GM10847 (cell line): Measurements from ENCODE around the gene NR3C2.

Source experiments
- POLR2A ChIP-seq: IDR thresholded peaks from 2 replicates; pipeline ENCODE4 v1.6.1; 2011; ENCODE audit not compliant: insufficient read length; ENCODE audit errors: extremely low read depth

The NR3C2 gene

DNA sequence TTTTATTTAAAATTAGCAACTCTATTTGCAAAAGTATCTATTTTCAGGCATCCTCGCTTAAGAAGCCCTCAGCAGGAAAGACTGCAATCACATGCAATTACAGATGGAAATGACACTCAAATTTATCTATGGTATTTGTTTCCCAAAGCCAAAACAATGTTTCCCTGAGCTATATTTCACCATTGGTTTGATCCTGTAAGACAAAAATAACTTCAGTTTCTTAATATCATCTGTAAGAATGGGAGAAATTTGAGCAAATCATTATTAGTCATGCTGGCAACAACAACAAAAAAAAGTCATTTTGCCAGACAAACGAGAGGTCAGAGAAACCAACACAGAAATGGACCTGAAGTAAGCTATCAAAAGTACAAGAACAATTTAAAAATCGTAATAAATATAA lies 204.1 kb downstream of the NR3C2 start:
- no peak for TF ChIP-seq POLR2A

DNA sequence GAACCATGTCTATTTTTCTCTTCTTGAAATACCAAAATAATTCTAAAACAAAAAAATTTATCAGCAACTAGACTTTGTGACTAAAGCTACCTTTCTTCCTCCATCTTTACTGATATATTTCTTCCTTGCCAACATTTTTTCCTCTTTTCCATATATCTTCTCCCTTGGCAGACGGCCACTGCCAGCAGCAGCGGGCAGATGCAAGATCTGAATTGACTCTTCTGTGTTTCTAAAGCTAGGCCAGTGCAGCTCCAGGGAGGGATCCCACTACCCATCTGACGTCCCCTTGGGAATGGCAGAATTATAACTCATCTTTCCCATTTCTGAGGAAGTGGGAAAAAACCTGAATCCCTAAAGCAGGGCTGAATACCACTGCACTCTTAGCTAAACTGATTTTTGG lies 206.4 kb downstream of the NR3C2 start:
- TF ChIP-seq POLR2A: no peak

DNA sequence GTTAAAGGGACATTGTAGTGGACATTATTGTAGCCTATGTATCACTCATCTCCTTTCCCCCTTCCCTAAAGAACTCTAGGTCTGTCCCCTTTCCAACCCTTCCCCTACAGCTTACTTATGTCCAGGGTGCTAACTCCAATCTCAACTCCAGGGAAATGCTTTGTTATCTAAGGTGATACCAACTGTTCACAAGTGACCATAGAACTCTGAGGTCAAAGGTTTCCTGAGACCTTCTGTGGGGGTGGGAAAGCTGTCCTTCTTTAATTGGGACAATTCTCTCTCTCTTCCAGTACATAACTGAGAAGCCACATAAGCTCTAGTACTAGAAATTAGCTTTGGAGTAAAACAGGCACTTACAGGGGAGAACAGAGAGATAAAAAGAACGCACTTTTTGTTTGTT lies 212.4 kb downstream of the NR3C2 start:
- no peak for TF ChIP-seq POLR2A

DNA sequence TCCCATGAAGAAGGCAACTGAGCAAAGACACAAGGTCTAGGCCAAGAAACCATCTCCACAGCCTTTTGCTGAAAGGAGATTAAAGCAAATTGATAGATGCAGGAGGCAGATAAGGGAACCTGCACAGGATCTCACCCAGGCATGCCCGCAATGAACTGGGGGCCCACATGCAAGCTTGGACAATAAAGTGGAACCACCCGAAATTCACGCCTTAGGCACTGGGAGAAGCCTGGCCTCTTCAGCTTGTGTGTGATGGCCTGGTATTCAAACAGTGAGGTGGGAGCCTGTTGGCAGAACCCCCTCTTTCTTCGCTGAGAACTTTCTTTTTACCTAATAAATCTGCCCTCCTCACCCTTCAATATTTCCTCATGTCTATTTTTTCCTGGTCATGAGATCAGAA lies 213.2 kb downstream of the NR3C2 start:
- no peak for TF ChIP-seq POLR2A

DNA sequence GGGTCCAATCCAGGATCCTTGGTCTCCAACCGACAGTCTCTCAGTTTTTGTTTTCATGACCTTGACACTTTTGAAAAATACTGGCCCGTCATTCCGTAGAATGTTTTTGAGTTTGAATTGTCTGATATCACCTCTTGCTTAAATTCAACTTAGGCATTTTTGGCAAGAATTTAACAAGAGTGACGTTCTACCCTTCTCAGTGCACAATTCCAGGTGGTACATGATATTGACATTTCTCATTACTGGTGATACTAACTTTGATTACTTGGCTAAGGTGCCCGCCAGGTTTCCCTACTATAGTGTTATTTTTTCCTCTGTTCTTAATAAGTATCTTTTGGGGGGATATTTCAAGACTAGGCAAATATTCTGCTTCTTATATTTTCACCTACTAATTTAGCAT lies 215.1 kb downstream of the NR3C2 start:
- TF ChIP-seq POLR2A: no peak

DNA sequence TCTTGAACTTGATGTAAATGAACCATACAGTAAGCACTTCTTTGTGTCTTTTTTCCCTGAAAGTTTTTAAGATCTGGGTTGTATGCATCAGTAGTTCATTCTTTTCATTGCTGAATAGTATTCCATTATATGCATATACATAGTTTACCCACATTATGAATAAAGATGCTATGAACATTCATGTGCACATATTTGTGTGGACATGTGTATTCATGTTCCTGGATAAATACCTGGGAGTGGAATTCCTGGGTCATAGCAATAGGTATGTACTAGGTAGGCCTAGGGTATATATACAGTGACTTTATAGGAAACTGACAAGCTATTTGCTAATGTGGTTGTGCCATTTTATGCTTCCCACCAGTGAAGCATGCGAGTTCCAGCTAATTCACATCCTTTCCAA lies 215.9 kb downstream of the NR3C2 start:
- no peak for TF ChIP-seq POLR2A

DNA sequence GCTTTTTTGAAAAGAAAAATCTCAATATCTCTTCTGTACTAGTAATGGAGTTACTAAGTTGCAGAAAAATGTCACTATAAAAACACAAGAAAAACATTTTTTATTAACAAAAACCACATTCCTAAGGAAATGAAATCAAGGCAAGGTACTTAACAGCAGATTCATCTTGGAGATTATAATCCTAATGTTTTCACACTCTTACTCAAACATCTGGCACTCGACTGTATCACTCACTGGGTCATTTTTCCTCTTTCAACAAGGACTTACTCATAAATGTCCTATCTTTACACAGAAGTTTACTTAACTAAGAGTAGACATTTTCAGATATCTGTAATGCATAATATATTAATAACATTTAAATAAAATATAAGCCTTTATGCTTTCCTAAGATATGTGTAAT lies 216.6 kb downstream of the NR3C2 start:
- TF ChIP-seq POLR2A: no peak

DNA sequence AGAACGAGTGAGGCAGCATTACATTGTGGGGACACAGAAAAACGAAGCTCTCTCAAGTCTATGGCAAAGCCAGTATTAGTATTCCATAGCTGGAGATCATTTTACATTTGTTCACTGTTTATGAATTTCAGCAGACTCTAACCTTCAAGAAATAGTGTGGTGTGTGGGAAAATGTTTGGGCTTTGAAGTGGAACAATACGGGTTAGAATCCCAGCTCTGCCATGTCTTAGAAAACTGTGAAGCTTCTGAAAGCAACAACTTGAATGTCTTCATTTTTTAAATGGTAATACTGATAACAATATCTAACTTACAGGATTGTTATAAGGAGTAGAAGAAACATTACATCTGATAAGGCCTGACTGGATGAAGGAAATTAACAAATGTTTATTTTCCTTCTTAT lies 217.7 kb downstream of the NR3C2 start:
- TF ChIP-seq POLR2A: no peak

DNA sequence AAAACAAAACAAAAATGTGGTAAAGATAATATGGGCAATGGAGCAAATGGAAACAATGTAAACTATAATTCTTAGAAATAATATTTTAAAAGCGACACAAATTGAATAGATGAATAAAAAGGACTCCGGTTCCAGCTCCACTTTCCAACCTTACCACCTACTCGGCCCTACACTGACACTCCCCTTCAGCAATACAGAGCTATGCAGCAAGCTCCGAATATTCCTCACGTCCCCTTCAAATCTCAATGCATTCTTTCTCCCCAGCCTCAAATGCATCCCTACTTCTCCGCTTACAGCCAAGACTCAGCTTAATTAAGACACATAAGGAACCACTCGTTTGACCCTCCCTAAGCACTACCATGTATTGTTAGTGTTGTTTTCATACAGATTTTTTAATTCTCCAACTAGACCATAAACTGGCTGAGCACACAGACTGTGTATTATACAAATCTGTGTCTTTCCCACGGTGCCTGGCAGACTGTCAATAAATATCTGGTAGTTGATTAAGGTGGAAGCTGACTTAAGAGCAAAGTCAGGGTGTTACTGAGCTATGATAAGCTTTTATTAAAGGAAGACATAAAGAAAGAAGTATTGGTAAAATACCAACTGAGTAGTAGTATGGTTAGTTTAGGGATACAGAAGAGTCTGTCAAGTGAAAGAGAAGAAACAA lies 219.1 kb downstream of the NR3C2 start:
- no peak for TF ChIP-seq POLR2A

DNA sequence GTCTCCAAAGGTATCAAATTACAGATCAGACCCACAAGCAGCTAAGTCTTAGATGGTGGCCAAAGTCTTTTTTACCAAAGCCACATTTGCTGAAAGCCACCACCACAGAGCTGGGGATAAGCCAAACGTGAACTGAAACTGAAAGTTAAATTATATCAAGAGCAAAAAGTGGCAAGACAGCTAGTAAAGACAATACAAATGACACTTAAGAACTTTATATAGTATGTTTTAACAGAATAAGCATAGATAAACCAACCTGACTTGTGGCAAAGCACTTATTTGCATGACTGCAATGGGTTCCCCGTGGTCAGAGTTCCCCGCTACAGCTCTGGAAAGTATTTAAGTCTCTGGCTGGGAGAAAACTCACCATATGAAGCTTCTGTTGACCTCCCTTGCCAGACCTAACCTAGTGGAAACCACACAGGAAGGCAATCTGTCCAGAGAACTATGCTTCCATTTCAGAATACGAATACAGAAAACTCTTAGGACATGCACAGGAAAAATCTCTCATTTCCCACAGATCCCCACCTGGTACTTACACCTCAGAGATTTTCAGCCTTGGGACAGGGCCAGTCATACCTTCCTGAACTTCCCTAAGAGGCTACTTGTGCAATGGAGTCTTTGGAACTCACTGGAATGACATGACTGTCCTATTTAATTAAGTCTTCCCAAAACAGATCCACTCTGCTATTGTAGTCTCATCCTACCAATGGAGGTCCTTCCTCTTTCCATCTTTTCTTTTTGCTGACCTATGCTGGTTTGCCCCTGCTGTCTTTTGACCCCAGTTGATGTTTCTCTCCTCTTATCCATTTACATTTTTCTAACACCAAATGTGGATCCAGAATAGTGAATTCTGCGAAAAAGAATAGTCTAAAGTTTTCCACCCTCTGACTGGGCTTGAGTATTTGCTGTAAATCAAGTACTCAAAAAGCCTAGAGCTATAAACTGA lies 225.1 kb downstream of the NR3C2 start:
- no peak for TF ChIP-seq POLR2A

DNA sequence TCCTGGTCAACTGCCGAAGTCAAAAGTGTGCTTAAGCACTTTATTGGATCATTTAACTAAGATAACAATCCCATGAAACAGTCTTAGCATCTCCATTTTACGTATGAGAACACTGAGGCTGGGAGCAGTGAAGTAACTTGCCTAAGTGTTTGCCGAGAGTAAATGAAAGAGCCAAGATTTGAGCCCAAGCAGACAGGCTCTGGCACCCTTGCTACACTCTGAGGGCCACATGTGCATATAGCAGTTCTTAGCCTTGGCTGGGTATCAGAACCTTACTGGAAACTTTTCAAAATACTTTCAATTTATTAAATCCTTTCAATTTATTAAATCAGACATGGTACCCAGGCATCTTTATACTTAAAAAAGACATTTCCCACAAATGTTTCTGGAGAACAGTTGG lies 225.9 kb downstream of the NR3C2 start:
- TF ChIP-seq POLR2A: no peak

DNA sequence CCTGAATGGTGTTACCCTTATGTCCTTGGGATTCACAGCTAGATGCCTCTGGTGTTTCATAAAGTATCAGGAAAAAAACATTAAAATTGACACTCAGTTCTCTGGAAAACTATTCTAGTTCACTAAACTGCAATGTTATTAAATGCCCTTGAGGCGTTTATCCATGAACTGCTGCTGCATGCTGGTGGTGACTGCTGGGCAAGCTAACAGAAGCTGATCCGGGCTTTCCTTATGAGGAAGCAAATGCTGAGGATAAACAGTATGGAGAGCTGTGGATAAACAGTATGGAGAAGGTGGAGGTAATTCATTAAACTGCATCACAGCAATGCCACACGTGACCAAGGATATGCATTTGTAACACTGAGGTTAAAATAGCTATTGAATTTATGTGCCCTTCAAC lies 227.0 kb downstream of the NR3C2 start:
- TF ChIP-seq POLR2A: no peak

DNA sequence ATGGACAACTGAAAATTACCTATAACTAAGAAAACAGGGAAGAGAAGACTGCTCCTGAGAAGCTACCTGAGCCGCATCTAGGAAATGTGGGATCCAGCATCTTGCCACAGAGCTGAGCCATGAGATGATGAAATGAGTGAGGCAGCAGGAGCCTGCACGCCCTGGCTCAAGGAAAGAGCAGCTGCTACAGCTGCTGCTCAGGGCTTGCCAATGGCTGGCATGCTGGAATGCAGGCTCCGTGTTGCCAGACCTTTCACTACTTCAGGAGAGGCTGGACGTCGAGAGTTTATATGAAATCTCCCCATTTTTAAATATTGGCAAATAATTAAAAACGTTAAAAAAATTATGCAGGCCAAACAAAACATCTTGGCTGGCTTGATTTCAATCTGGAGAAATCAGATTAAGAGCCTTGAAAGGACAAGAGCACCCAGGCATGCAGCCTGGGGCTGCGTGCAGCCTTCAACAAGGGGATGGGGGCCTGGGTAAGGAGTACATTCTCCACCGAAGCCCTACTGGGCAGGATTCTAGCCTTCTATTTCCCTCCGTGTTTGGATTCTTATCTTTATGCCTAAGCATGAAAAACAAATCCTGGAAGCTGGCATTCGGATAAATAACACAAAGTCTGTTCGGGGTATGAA lies 227.6 kb downstream of the NR3C2 start:
- TF ChIP-seq POLR2A: no peak

DNA sequence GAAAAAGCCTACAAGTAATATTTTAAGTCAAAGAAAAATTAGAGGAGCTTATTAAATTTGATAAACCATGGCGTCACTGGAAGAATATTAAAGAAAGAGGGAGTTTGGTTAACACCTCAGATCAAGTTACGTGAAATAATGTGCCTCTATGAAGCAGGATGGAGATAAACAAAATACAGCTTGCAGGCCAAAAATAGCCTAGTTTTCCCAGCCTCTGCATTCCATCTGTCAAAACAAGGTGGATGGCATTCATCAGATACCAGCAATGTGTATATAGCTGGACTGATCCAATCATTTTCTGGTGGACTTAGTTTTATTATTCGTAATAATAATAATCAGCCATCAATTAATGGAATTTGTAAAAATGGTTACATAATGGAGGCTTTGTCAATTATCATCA lies 230.7 kb downstream of the NR3C2 start:
- no peak for TF ChIP-seq POLR2A

DNA sequence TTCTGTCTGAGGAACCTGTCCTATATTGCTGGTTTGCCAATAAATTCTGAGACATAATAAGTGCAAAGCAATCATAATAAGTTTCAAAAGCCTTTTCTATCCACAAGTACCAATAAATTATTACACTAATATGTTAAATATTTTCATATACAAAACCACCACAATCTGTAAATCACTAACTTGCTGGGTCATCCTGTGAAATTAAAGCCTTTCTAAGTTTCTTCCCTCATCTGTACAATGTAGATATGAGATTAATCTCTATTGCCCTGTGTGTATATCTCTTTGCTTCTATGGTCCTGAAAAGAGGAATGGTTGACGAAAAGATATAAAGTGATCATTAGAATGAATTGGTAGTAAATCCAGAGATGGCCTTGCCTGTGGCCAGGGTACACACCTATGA lies 231.6 kb downstream of the NR3C2 start:
- TF ChIP-seq POLR2A: no peak

DNA sequence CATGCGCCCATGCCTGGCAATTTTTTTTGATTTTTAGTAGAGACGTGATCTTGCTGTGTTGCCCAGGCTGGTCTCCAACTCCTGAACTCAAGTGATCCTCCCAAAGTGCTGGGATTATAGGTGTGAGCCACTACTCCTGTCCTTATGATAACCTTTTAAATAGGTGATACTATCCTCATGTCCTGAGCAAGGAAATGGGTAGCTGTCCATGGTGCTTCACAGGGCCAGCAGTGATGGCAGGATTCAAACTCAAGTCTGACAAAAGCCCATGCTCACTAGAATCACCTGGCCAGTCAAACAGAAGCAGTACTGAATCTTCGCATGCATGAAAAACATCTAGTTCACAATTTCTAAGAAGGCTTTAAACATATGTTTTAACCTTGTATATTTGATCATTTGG lies 235.1 kb downstream of the NR3C2 start:
- no peak for TF ChIP-seq POLR2A
